Subcutaneous abdominal adipose tissue (tissue), 5 donors: ENCODE results near the gene FAM171A1.

Experiments used
- H3K27ac ChIP-seq: one replicate; pipeline ENCODE4 v1.7.0; 2013; ENCODE audit warnings: low read depth, mild to moderate bottlenecking, inconsistent platforms, low read length, moderate library complexity
- H3K27me3 ChIP-seq, 5 donors: one replicate each; pipeline ENCODE4 v1.7.0; 2013; ENCODE audit warnings: low read length in 5 of 5, inconsistent platforms in 1 of 5; ENCODE audit not compliant: control insufficient read depth in 5 of 5, insufficient read depth in 4 of 5
- H3K36me3 ChIP-seq, 5 donors: one replicate each; pipeline ENCODE4 v1.7.0; 2013; ENCODE audit warnings: low read length in 5 of 5; ENCODE audit not compliant: control insufficient read depth in 5 of 5, insufficient read depth in 5 of 5
- H3K4me1 ChIP-seq, 5 donors: one replicate each; pipeline ENCODE4 v1.7.0; 2013; ENCODE audit warnings: low read length in 5 of 5, mild to moderate bottlenecking in 3 of 5, moderate library complexity in 1 of 5; ENCODE audit not compliant: control insufficient read depth in 5 of 5, insufficient read depth in 5 of 5
- H3K4me3 ChIP-seq, 5 donors: one replicate each; pipeline ENCODE4 v1.7.0; 2013; ENCODE audit warnings: low read length in 5 of 5, low read depth in 1 of 5
- H3K9ac ChIP-seq, 5 donors: one replicate each; pipeline ENCODE4 v1.7.0; 2013; ENCODE audit warnings: low read length in 5 of 5, mild to moderate bottlenecking in 4 of 5, moderate library complexity in 3 of 5
- H3K9me3 ChIP-seq, 5 donors: one replicate each; pipeline ENCODE4 v1.7.0; 2013; ENCODE audit warnings: low read length in 5 of 5; ENCODE audit not compliant: control insufficient read depth in 5 of 5
- donor health status: healthy.
- donor health status: healthy.
- donor health status: healthy.
- donor health status: healthy.
- donor health status: healthy.

Gene FAM171A1

DNA sequence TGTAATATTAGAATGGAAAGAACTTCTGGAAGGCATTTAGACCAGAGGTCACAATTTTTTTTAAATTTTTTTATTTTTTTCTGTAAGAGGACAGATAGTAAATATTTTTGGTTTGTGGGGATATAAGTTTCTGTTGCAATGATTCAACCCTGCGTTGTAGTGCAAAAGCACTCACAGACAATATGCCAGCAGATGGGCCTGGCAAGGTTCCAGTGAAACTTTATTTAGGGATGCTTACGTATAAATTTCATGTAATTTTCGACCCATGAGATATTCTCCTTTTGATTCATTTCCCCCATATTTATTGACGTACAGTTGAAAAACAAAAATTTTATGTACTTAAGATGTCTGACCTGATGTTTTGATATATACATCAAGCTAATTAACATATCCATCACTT lies 129.8 kb downstream of the FAM171A1 start:
- Histone ChIP-seq H3K4me3 (no peak overlapping the region), H3K9ac (no peak overlapping the region), H3K27me3 (no peaks in the 10 kb centered on the region), H3K4me1 (peaks cover 0 to 11% (median 0%) of the 10 kb centered on the region in 5 donors), H3K36me3 (no peaks in the 10 kb centered on the region), H3K9me3 (no peaks in the 10 kb centered on the region), H3K27ac (no peak overlapping the region)

- Histone ChIP-seq H3K27ac (no peak overlapping the region), H3K4me1 (peaks cover 0 to 11% (median 0%) of the 10 kb centered on the region in 5 donors), H3K9ac (no peak overlapping the region)
Observed at GRCh38 chr10:15238555-15239335, 132.3 kb downstream of the FAM171A1 start.

DNA sequence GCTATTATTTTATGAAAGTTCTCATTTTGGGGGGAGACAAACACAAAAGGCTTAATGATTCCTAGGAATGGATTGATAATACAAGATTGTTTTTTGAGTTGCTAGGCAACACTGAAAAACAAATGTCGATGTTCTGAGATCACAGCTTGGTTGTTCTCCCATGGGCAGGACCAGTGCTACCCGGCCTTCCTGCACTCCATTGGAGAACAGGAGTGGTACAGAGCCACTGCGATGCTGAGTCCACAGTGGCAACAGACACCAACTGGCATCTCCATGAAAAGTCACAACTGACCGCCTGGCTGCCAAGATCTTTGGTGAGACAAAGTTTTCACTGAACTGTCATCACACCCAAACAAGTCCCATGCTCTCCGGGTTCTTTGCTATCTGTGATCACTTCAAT lies 133.7 kb downstream of the FAM171A1 start:
- H3K9ac ChIP-seq, result no peak overlapping the region
- no peak overlapping the region for H3K27ac ChIP-seq
- no peak overlapping the region for H3K4me3 ChIP-seq
- peaks cover 0 to 11% (median 0%) of the 10 kb centered on the region in 5 donors for H3K4me1 ChIP-seq
- H3K27me3 ChIP-seq, result no peaks in the 10 kb centered on the region
- no peaks in the 10 kb centered on the region for H3K36me3 ChIP-seq
- H3K9me3 ChIP-seq, result no peaks in the 10 kb centered on the region

More at GRCh38 chr10:15238555-15239335, 132.3 kb downstream of the FAM171A1 start:
- H3K4me3 ChIP-seq, result no peak overlapping the region
- no peaks in the 10 kb centered on the region for H3K36me3 ChIP-seq
- no peaks in the 10 kb centered on the region for H3K27me3 ChIP-seq
- no peaks in the 10 kb centered on the region for H3K9me3 ChIP-seq

DNA sequence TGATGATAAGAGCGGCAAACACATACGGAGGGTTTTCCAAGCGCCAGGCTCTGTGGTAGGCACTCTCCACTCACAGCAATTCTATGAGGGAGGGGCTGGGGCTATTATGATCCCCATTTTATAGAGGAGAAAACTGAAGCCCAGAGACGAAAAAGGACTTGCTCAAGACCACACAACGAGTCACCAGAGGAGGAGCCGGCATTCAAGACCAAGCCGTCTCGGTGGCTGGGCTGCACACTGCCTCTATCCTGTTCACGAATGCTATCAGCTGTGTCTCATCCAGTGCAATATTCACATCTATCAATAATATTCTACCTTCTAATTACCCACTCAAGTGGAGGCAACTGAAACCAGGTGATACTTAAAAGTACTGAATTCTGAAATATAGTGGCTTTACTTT lies 134.7 kb downstream of the FAM171A1 start:
- Histone ChIP-seq H3K27ac (no peak overlapping the region), H3K4me3 (no peak overlapping the region), H3K9ac (no peak overlapping the region), H3K9me3 (no peaks in the 10 kb centered on the region), H3K27me3 (no peaks in the 10 kb centered on the region), H3K4me1 (peaks cover 0 to 11% (median 0%) of the 10 kb centered on the region in 5 donors), H3K36me3 (no peaks in the 10 kb centered on the region)

DNA sequence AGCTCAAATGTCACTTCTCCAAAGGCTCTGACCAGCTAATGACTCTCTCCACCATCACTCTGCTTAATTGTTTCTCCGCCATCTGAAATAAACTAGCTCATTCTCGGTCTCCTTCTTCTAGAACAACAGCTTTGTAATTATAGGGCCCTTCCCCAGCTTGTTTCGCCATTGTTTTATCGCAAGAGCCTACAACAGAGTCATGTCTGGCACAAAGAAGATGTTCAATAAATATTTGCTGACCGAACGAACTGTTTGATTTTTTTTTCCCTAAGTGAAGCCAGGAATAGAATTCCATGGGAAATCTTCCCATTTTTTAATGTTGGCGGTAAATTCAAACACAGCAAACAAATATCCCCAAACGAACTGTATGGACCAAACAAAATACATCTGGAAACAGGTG lies 138.8 kb downstream of the FAM171A1 start:
- H3K27me3 ChIP-seq, result no peaks in the 10 kb centered on the region

DNA sequence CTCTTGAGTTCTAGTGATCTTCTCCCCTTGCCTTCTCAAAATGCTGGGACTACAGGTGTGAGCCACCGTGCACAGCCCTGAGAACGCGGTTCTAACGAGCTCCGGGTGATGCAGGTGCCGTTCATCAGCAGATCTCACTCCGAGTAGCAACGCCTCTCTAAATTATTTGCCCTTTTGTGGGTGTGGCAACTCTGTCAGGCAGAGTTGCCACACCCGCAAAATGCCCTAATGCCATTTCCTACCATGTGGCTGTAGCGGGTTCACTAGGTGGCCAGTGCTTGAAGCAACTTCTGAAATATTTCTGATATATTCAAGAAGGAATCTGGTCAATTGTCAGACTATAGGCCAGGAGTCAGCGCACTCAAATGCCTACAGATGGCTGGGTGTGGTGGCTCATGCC lies 139.7 kb downstream of the FAM171A1 start:
- no peaks in the 10 kb centered on the region for H3K36me3 ChIP-seq
- H3K4me3 ChIP-seq, result no peak overlapping the region
- H3K27me3 ChIP-seq, result no peaks in the 10 kb centered on the region
- no peaks in the 10 kb centered on the region for H3K9me3 ChIP-seq
- no peak overlapping the region for H3K9ac ChIP-seq
- no peak overlapping the region for H3K27ac ChIP-seq
- no peaks in the 10 kb centered on the region for H3K4me1 ChIP-seq

More for the DNA sequence above, 138.8 kb downstream of the FAM171A1 start:
- no peak overlapping the region for H3K4me3 ChIP-seq
- H3K36me3 ChIP-seq, result no peaks in the 10 kb centered on the region
- no peak overlapping the region for H3K27ac ChIP-seq
- peaks cover 0 to 3% (median 0%) of the 10 kb centered on the region in 5 donors for H3K4me1 ChIP-seq
- no peaks in the 10 kb centered on the region for H3K9me3 ChIP-seq
- no peak overlapping the region for H3K9ac ChIP-seq

DNA sequence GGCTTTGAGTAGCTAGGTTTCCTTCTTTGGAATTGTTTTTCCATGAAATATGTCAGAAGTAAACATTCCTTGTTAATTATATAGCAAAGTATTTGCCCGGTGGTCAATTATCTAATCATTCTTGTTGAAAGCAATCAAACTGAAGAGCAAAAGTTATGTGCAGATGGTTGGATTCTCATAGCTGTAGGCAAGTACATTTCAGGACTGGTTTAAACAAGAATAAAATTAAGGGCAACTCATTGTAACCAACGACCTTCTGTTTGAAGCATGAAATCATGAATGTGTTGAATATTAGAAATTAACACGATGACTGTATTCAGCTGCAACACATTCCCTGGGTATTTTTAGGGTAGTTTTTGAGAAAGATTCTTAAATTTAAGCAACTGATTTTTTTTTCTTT lies 140.8 kb downstream of the FAM171A1 start:
- Histone ChIP-seq H3K4me1 (peaks cover 0 to 8% (median 7%) of the 10 kb centered on the region in 5 donors), H3K4me3 (no peak overlapping the region), H3K27me3 (no peaks in the 10 kb centered on the region), H3K9me3 (no peaks in the 10 kb centered on the region), H3K9ac (no peak overlapping the region), H3K36me3 (no peaks in the 10 kb centered on the region), H3K27ac (no peak overlapping the region)

DNA sequence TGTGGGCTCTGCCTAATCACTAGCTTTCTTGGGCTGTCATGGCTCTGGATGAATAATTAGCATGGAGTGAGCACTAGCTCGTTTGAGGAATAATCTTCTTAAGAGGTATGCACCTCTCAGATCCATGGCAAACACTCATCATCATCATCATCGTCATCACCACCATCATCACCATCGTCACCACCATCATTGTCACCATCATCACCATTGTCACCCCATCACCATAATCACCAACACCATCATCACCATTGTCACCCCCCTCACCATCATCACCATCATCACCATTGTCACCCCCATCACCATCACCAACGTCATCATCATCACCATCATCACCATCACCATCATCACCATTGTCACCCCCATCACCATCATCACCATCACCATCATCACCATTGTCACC lies 141.8 kb downstream of the FAM171A1 start:
- Histone ChIP-seq H3K9ac (no peak overlapping the region), H3K4me3 (no peak overlapping the region), H3K27me3 (no peaks in the 10 kb centered on the region), H3K9me3 (no peaks in the 10 kb centered on the region), H3K4me1 (peaks cover 0 to 15% (median 14%) of the 10 kb centered on the region in 5 donors), H3K27ac (no peak overlapping the region), H3K36me3 (no peaks in the 10 kb centered on the region)

DNA sequence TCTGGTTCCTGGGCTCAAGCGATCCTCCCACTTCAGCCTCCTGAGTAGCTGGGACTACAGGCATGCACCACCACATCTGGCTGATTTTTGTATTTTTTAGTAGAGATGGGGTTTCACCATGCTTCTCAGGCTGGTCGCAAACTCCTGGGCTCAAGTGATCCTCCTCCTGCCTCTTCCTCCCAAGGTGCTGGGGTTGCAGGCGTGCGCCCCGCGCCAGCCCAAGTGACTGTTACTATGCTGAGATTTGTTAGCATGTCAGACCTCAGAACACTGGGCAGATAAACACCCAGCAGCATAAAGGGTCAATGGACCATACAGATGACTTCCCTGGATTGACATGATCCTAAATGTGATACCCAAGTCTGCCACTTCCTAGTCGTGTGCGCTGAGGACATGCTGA lies 142.7 kb downstream of the FAM171A1 start:
- no peaks in the 10 kb centered on the region for H3K27me3 ChIP-seq
- no peaks in the 10 kb centered on the region for H3K9me3 ChIP-seq
- no peak overlapping the region for H3K27ac ChIP-seq
- no peaks in the 10 kb centered on the region for H3K36me3 ChIP-seq
- H3K9ac ChIP-seq, result no peak overlapping the region
- H3K4me3 ChIP-seq, result no peak overlapping the region
- H3K4me1 ChIP-seq, result peaks cover 0 to 15% (median 14%) of the 10 kb centered on the region in 5 donors

- H3K9me3 ChIP-seq, result no peaks in the 10 kb centered on the region
- no peaks in the 10 kb centered on the region for H3K36me3 ChIP-seq
- H3K27me3 ChIP-seq, result no peaks in the 10 kb centered on the region
- H3K4me1 ChIP-seq, result peaks cover 0 to 18% (median 14%) of the 10 kb centered on the region in 5 donors
- H3K27ac ChIP-seq, result no peak overlapping the region
- H3K4me3 ChIP-seq, result no peak overlapping the region
- no peak overlapping the region for H3K9ac ChIP-seq
Observed at GRCh38 chr10:15227611-15228372, 143.3 kb downstream of the FAM171A1 start.
